Measurements from ENCODE around the gene OARD1.

OARD1 gene

DNA sequence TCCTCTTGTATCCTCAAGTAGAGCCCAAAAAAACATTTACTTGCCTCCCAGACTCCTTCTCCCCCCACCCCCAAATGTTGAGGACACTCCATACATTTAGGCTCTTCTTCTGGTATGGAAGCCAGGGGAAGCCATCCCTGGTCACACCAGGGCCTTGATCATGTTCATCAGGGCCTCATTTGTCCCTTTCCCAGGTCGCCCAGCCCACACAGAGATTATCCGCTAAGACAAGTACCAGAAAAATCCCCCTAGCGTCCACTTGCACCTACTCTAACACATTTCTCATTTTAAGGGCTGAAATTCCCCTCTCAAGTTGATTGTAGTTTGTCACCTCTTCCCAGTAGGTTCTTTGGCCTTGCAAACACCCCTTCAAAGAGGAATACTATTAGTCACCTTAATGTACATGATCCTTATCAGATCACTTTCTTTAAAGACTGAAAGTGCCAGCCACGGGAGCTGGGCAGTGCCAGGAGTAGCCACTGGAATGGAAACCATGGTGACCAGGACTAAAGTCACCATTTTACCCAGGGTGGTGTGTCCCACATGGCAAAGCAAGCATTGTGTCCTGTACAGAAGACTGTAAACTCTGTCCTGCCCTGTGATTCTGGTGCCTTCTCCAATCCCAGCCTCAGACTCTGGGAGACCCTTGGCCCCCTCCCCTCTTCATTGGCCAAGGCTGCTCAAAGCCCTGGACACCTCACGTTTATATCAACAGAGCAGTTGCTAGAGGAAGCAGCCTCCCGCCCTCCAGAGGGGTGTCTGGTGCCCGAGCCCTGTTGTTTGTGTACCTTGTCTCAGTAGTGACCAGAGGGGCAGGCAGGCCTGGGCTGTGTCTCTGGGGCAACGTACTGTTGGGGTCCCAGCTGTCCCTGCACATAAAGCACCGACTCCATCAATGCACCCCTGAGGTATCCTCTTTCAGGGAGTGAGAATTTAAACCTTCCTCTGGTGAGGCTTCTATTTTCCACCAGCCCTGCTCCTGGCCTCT, 24.1 kb downstream of the OARD1 start:
- DNase-seq (ENCODE audit: low spot score) = no peak

DNA sequence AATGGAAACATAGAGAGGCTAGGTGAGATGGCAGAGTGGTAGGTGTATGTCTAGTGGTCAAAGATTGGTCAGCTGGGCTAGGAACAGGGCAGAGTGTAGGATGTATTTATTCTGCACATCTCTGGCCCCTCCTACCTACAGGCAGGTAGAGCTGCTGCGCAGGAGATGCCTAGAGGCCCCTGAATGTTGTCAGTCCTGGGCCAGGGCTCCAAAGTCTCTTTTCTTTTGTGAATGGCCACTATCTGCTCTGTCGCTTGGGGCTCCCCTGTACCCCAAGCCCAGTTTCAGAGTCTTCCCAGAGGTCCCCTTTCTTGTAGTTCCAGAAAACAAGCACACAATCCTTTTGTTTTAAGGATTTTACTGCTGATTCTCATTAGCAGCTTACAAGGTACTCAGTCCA, 24.9 kb downstream of the OARD1 start:
- no peak for DNase-seq (ENCODE audit: low spot score)

DNA sequence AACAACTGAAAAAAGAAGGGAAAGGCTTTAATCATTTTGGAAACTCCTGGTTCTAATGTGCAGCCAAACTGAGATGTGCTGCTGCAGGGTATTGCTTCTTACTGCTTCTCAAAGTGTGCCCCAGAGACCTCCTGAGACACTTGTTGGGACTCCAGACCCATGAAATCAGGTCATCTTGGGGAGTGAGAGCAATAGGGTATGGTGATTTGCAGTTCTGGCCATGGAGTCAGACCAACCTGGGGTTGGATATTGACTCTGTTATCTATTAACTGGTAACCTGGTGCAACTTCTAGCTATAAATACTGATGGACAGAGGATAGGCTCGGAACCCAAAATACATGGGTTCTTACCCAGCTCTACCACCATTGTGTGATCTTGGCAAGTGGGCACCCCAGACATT, 26.1 kb downstream of the OARD1 start:
- no peak for DNase-seq (ENCODE audit: low spot score)

DNA sequence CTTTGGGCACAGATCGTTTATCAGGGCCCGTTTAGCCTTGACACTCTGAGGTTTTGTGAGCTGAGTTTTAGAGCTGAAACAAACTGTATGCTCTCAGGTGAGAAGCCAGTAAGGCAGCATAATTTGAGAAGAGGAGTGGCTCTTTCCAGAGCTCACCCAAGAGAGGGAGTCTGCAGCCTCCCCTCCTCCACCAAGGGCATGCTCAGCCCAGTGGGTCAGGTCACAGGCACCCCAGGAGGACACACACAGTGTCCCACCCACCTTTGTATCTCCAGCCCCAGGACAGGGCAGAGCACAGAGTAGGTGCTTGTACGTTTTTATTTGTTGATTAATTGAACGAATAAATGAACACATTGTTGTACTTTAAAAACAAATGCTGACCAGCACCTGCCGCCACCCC, 26.5 kb downstream of the OARD1 start:
- DNase-seq (ENCODE audit: low spot score) = no peak

DNA sequence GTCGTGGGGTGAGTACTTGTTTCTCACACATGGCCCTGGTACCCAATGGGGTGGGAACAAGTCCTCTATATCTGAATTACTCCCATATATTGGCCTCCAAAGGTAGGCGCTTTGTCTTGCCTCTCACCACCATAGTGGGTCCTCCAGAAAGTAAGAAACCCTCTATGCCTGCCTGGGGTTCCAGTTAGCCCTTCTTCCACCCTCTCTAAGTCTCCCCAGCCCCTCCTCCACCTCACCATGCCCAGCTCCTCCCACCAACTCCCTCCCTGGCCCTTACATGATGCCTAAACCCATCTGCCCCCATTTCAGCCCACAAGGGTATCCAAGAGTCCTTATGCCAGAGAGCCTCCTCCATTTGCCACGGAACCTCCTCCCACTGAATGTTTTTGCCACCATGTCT, 29.0 kb downstream of the OARD1 start:
- DNase-seq (ENCODE audit: low spot score) = no peak

DNA sequence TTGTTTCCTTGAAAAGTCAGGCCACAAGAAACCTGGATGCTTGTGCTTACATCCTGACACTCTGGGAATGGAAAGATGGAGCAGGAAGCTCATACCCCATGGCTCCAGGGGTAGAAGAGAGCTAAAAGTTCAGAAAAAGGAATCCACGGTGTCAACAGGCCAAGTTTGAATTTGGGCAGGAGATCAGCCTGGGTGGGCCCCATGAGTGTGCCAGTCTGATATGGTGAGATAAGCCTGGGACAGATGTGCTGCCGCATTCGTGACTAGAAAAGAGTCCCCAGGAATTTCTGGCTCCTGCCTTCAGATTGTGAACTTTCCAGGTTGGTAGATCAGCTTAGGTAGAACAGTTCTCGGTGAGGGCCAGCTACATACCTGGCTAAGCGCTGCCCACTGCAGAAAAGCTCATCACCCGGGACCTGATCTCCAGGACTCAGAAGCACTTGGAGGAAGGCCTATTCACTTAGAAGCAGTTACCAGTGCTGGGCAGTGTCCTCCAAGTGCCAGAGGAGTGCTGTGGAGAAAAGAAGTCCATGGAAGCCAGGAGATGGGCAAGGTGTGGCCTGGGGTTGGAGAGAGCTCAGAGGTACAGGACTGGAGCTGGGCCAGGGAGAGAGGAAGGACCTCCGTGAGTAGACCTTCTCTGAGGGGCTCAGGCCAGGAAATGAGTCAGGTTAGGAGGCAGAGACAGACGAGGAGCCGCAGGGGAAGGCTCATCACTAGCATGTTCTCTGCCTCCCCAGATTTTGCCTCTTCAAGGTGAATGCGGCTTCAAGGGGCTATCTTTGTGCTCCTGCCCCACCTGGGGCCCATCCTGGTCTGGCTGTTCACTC, 29.7 kb downstream of the OARD1 start, which contains the start of gene TSPO2:
Gene TSPO2 (plus strand): TSS at position 242 of the 830 bp plus-strand sequence. CDS start 519 bp downstream, at position 761.
- DNase-seq (ENCODE audit: low spot score) = no peak

DNA sequence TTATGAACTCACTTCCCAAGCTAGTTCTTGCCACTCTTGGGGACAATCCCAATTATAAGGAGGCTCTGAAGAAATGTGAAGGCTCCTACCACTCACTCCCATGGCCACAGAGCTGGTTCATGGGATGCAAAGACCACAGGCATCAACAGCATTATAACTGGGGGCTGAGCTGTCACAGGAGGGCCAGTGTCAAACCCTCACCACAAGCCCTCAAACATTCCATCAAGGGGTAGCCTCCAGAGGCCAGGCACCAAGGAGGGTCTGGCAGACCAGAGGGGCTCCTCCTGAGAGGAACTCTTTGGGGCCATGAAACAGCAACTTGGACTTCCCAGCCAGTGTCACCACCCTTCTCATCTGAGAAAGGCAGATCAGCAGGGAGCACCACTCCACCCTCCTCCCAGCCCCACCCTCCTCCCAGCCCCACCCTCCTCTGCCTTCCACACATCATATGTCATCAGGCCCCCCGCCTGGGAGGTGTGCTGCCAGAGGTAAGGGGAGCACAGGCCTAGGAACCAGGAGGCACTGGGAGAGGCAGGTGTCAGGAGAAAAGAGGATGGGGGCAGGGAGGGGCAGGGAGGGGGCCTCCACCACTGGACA, 31.1 kb downstream of the OARD1 start:
- no peak for DNase-seq (ENCODE audit: low spot score)

DNA sequence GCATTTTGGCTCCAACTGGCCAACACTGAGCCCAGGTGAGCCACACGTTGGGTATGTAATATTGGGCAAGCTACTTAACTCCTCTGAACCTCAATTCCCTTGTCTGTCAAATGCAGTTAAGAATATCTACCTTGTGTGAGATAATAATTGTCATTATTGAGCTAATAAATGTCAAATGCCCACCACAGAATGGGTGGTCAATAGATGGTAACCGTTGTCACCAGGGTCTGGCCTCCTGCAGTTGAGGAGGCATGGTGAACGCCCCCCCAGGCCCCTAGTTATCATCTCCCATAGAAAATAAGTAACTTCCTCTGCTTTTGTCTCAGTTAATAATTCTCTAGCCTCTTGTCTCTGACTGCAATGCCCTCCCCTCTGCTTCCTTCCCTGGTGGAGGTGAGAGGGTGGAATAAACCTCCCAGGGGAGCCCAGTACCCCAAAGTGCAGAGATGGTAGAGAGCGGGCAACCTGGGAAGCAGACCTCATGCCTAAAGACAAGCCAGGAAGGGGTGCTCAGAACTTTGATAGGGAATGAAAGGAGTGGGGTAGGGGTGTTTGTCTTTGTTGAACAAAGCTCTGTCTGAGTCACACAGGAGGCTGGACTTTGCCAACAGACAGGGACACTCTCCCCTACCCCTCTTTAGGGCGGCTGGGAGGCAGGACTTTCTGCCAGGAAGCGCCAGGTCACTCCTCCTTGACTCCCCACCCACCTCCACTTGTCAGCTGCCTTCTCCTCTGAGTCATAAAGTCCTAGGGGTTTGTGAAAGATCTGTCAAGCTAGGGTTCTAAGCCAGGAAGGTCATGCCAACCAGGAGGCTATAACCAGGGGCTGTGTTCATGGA, 31.8 kb downstream of the OARD1 start:
- DNase-seq (ENCODE audit: low spot score) = no peak

DNA sequence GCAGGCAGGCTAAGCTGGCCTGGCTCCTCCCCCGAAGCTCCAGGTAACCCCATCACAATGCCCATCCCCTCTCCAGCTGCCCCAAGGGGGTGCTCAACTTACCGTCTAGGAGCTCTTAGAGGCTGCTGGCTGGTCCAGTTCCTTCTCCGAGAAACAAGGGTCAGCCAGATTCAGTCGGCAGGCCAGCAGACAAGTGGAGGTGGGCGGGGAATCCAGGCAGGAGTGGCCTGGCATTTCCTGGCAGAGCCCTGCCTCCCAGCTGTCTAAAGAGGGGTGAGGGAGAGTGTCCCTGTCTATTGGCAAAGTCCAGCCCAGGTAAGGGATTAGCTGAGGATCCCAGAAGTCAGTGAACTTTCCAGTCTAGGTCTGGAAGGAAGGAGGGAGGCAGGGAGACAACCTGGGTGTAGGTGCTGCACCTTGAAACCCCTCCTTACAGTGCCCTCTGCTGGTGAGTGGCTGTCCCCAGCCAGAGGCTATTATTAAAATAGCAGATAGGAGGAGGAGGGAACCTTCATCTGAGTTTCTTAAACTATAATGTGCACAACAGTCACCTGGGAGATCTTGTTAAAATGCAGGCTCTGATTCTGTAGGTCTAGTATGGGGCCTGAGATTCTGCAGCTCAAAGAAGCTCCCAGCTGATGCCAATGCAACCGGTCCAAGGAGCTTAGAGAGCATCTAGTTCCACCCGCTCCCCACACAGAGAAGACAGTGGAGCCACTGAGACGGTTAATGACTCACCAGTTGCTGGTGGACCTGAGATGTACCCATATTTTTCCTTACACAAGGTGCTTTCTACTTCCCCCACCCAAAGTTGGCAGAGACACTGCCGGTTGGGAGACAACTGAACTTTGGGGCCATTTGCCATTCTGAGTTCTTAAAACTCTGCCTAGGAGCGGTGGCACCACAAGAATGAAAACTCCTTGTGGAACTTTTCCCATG, 32.8 kb downstream of the OARD1 start, which contains the start of gene UNC5CL:
Gene UNC5CL (minus strand): TSS at position 162 of the 939 bp plus-strand sequence. CDS start 4,147 bp downstream, outside the sequence.
- DNase-seq (ENCODE audit: low spot score) = no peak

DNA sequence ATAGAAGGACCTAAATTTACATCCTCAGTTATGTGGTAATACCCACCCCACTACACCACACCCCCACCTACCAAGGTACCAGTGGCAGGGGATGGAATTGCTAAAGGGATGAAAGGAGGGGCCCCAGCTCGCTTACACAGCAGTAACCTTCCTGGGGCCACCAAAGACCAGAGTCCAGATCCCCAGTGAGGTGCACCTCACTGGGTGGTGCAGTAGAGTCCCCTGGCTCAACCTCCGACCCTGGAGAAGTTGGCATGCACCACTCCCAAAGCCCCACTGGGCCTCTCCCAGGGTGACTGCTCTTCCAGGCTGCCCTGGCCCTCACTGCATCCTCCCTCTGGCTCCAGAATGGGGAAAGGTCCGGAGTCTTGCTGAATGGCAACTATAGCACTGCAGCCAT, 34.0 kb downstream of the OARD1 start:
- DNase-seq (ENCODE audit: low spot score) = no peak

DNA sequence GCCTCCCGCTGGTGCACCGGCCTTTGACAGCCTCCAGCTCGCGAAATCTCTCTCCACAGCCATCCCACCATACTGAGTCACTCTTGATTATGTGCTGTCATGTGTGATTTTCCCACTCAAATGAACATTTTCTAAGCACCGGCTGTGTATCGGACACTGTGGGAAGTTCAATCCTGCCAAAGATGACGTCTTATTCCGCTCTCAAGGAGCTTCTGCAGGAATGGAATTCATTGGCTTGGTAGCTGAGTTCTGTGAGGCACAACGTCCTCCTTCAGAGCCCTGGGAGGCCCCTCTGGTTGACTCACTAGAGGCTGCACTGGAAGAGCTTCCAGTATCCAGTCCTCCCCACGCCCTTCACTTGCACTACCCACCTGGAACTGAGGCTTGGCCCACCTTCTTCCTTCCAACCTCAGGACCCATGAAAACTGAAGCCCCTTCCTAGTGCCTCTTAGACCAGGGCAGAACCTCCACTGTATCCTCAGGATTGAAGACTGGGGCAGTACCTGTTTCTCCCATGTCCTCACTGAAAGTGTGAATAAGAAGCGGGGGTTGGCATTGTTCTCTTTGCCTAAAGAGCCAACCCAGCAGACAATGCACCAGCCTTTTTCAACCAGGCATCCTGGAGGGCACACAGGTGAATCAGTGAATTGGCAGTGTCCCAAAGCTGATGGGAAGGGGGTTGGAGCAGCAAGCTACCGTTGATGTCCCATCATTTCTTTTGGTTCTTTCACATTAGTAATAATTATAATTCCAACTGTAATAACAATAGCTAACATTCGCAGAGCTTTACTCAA, 34.9 kb downstream of the OARD1 start:
- no peak for DNase-seq (ENCODE audit: low spot score)

DNA sequence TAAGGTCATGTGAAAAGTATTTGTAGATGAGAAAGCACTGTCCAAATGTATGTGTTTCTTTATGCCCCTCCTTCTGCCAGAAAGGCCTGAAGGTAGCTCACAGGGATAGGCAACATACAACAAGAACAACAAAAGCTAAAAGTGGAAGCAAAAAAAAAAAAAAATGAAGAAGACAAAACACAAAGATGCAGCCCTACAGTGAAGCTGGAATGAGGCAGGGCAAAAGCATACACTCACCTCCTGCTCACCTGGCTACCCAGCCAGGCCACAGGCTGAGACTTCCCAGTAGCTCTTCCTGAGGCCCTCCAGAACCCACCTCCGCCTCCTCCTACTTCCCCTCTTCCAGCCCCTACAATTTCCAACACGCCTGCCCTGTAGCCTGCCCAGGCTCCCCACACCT, 35.6 kb downstream of the OARD1 start:
- no peak for DNase-seq (ENCODE audit: low spot score)

DNA sequence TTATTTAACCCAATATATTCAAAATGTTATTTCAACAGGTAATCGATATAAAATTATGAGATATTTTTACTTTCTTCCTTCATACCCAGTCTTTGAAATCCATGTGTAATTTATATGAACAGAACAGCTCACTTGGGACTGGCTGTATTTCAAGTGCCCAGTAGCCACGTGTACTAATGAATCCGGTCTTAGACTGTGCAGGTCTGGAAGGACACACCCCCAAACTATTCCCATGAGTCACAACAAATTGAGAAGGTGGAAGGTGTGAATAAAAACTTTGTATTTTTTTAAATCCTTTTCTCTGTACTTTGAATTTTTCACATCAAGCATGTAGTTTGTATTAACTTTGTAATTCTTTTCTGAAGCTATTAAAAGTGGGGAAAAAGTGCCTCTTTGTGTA, 36.0 kb downstream of the OARD1 start:
- DNase-seq (ENCODE audit: low spot score) = no peak

DNA sequence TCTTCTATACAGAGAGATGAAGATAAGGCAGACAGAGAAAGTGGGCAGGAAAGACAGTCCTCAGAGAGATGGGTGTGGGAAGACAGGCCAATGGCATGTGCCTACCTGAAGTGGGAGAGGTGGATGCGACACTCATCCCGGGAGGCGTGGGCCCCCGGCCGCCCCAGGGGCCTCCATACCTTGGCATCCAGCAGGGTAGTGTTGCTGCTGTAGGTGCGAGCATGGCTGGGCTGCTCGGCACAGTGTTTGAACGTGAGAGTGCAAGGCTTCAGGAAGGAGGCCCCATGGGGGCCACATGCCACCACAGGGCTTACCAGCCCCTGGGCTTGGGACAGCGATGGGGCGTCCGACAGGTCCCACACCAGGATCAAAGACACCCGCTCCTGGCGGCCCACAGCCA, 38.4 kb downstream of the OARD1 start:
- DNase-seq (ENCODE audit: low spot score) = no peak

DNA sequence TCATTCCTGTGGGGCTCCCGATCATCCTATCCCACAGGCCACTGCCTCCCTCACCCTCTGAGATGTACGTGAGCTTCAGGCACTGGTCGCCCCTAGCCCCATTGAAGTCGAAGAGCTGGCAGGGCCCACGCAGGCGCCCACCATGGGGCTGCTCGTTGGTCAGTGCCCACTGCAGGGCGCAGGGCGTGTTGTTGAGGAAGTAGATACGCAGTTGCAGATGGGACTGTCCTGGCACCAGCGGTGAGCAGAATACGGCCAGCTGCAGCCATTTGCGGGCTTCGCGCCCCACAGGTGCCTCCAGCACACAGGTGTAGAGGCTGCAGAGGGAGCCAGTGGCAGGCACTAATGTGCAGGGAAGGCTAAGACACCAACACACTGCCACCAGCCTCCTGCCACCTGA, 39.3 kb downstream of the OARD1 start:
- DNase-seq (ENCODE audit: low spot score) = no peak

DNA sequence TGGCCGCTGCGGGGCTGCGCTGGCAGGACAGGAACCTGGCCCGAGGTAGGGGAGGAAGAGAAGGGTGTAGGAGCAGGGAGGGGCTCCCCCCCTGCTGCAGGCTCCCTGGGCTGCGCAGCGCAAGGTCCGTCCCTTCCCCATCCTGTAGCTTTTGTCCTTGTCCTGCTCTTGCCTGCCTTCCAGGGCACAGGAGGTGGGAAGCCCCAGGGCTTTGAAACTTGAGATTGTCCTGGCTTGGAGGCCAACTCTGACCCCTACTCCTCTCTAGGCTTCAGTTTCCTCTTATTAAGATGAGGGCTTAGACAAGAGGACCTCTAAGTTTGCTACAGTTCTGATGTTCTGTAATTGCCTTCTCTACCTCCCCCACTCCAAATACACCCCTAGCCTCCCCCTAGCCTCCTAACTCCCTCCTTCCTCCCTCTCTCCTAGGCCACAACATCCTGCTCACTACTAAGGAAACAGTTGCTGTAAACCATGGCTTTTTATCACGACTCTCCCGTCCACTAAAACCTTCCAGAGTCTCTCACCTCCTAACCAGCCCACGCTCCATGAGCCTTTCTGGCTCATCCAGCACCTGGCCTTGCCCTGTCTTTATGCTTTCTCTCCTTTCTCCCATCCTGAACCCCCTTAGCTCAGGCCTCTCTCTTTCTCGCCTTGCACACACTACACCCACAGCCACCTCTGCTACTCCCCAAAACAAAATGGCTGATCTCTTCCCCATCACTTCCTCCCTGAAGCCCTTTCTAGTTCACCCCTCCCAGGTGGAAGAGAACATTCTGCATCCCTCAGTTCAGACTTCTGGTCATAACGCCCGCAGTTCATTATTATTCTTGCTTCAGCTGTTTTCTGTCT, 43.4 kb downstream of the OARD1 start:
- DNase-seq (ENCODE audit: low spot score) = no peak

DNA sequence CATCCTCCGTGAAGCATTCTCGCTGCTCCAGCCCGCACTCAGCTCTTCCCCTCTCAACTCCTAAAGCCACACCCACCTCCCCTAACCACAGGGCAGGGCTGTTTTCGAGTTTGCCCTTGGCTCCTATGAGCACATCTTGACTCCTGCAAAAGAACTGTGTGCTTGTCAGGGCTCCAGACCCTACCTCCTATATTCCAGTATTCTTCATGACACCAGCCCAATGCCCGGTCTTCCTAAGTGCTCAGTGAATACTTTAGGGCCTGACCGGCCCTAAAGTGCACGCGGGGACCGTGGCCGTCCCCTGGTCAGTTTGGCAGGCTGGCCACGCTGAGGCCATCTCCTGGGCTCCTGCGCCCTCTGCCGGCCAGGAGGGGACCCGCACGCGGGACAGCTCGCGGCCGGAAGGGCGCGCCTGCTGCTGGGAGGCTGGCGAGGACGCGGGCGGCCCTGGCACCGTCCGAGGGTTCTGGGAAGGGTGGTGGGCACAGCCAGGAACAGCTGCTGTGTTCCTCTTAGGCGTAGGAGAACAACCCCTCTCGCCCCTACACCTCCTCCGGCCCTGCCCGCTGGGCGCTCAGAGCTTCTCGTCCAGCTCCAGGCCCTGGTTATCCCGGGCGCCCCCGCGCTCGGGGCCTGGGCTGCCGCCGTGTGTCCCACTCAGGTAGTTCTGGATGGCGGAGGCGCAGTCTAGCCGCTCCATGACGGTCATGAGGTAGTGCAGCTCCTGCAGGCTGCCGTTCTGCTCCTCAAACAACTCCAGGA, 44.2 kb downstream of the OARD1 start:
- DNase-seq (ENCODE audit: low spot score) = peak; percentile 56

DNA sequence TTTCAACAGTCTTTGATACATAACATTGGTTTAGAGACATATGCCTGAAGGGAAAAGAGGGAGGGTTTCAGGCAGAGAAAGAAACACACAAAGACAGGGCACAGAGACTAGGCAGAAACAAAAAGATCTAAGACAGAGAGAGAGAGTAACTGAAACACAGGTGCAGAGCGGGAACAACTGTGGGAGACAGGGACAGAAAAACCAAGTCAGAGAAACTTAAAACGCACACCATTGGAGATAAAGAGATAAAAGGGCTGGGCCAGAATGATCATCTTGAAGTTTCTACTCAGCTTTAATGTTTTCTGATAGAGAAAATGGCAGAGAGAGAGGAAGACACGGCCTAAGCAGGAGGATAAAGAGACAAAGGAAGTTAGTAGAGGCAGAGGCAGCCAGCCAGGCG, 44.9 kb downstream of the OARD1 start:
- no peak for DNase-seq (ENCODE audit: low spot score)

Data from pons (tissue), 1 donor.